ENCODE data around the gene CDA. TPM values are rescaled to one million over a fixed set of nuclear protein-coding genes. Genes with fewer than 3 reads are reported as not detected.
"Not testable (repeated sequence)": the region's sequence is repeated elsewhere in the genome, so short reads cannot be mapped to it uniquely, and the experiment has no call there.

CDA gene
- total RNA-seq, 1 donor, result 7.5 TPM

DNA sequence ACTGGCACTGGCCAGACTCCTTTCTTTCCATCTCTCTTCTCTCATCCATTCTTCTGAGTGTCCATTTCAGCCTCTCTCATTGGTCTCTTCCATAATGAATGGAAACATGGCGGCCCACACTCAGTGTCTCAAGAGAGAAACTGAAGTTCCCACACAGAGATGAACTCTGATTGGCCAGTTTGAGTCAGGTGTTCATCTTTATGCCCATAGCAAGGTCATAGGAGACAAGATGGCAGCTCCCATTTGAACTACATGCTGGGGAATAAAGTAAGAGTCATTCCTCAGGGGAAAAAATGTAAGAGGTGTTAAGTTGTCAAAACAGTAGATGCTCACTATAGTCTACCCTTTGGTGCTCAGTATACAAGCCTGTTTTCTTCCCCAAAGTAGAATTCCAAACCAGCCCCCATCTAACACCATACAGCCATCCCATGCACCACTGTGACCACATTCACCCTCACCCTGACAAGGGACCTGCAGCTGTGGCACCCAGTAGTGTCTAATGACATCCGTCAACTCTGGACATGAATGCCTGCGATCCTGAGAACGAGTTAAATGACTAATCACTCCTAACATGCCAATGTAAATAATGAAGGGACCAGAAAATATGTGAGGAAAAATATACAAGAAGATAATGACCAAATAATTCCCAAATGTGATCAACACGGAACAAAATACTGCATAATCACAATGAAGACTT is 12.4 kb downstream of the CDA start:
- Histone ChIP-seq H3K4me1 (ENCODE audit: insufficient read depth, low read length) (peaks cover 55% of the 10 kb centered on the region), H3K27me3 (ENCODE audit: insufficient read depth, low read length) (no peaks in the 10 kb centered on the region), H3K4me3 (ENCODE audit: low read length) (no peak overlapping the region), H3K9me3 (ENCODE audit: low read depth, low read length) (no peaks in the 10 kb centered on the region)

DNA sequence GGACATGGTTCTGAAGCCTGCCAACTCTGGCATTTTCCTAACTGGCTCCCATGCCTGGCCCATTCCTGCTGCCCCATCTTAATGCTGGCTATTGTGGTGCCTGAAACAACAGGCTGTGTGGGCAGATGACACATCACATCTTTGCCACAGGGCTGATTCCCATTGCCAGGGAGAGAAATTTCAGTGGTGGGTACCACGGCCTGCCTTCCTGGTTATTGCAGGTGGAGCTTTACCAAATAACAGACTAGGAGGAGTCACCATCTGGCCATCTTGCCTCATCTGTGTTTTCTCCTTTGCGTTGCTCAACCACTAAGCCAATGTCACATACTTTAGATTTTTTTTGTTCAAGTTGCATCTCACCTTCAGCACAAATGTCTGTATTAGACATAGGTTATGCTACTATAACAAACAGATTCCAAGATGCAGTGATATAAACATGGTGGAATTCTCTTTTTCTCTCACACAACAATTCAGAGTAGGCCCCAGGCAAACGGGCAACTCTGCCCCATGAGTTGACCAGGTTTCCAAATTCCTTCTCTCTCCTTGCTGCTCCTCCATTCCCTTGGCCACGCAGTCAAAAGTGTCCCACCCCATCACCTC is 14.1 kb downstream of the CDA start:
- H3K27me3 ChIP-seq (ENCODE audit: insufficient read depth, low read length), result no peaks in the 10 kb centered on the region
- H3K4me3 ChIP-seq (ENCODE audit: low read length), result no peak overlapping the region
- H3K4me1 ChIP-seq (ENCODE audit: insufficient read depth, low read length), result peaks cover 43% of the 10 kb centered on the region
- H3K9me3 ChIP-seq (ENCODE audit: low read depth, low read length), result no peaks in the 10 kb centered on the region

DNA sequence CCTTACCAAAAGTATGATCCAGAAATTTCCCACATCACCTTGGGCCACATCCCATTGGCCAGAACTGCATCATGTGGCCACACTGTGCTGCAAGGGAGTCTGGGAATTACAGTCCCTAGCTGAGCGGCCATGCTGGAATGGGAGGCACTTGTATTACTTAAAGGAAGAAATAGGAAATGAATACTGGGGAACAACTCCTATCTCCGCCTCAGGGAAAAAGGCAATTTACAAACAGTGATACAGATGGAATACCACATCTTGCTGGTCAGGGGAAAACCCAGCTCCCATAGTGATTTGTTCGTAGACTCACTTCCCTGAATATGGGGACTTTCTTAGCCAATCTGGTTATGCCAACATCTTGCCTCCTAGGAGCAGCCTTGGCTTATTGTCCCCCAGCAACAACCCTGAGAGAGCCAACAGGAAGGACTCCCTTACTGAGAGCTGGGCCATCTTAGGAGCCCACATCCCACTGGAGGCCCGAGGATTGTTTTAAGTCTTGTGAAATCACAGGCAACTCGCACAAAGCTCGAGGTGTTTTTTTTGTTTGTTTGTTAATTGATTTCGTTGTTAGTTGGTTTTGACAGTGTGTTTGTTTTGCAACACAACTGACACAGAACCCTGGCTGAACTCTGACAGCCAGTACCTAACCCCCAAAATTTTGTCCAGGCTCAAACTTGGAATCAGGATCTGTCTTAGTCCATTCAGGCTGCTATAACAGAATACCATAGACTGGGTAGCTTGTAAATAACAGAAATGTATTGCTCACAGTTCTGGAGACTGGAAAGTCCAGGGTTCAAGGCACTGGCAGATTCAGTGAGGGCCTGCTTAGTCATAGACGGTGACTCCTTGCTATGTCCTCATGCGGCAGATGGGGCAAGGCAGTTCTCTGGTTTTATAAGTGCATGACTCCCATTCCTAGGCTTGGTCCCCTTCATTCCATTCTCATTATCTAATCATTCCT is 14.9 kb downstream of the CDA start:
- Histone ChIP-seq H3K4me3 (ENCODE audit: low read length) (no peak overlapping the region), H3K27me3 (ENCODE audit: insufficient read depth, low read length) (no peaks in the 10 kb centered on the region), H3K9me3 (ENCODE audit: low read depth, low read length) (no peaks in the 10 kb centered on the region), H3K4me1 (ENCODE audit: insufficient read depth, low read length) (peaks cover 36% of the 10 kb centered on the region)

DNA sequence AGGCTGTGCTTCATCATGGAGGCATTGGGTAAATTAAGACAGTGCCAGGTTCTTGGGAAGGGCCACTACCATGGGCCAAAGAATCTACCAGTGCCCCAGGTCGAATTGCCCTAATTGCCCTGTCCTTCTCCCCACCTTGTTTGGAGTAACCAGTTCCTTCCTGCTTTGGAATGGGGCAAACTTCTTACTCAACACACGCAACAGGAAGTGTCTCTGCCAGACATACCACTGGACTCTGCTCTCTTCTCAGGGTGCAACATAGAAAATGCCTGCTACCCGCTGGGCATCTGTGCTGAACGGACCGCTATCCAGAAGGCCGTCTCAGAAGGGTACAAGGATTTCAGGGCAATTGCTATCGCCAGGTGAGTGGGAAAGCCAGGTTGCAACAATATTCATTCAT is 15.8 kb downstream of the CDA start:
- H3K9me3 ChIP-seq (ENCODE audit: low read depth, low read length), result no peaks in the 10 kb centered on the region
- H3K4me1 ChIP-seq (ENCODE audit: insufficient read depth, low read length), result peaks cover 32% of the 10 kb centered on the region
- no peak overlapping the region for H3K4me3 ChIP-seq (ENCODE audit: low read length)
- no peaks in the 10 kb centered on the region for H3K27me3 ChIP-seq (ENCODE audit: insufficient read depth, low read length)

GRCh38 chr1:20606801-20607570 is 18.1 kb downstream of the CDA start:
- not testable (repeated sequence) for H3K9me3 ChIP-seq (ENCODE audit: low read depth, low read length); H3K27me3 ChIP-seq (ENCODE audit: insufficient read depth, low read length); H3K4me3 ChIP-seq (ENCODE audit: low read length)
- peaks cover 32% of the 10 kb centered on the region for H3K4me1 ChIP-seq (ENCODE audit: insufficient read depth, low read length)

GRCh38 chr1:20609541-20609940 is 20.6 kb downstream of the CDA start:
- Histone ChIP-seq H3K4me1 (ENCODE audit: insufficient read depth, low read length) (peaks cover 12% of the 10 kb centered on the region), H3K4me3 (ENCODE audit: low read length) (no peak overlapping the region), H3K9me3 (ENCODE audit: low read depth, low read length) (no peaks in the 10 kb centered on the region), H3K27me3 (ENCODE audit: insufficient read depth, low read length) (no peaks in the 10 kb centered on the region)

GRCh38 chr1:20610970-20611369 is 22.1 kb downstream of the CDA start:
- no peaks in the 10 kb centered on the region for H3K27me3 ChIP-seq (ENCODE audit: insufficient read depth, low read length)
- H3K9me3 ChIP-seq (ENCODE audit: low read depth, low read length), result no peaks in the 10 kb centered on the region
- peaks cover 5% of the 10 kb centered on the region for H3K4me1 ChIP-seq (ENCODE audit: insufficient read depth, low read length)
- H3K4me3 ChIP-seq (ENCODE audit: low read length), result no peak overlapping the region

DNA sequence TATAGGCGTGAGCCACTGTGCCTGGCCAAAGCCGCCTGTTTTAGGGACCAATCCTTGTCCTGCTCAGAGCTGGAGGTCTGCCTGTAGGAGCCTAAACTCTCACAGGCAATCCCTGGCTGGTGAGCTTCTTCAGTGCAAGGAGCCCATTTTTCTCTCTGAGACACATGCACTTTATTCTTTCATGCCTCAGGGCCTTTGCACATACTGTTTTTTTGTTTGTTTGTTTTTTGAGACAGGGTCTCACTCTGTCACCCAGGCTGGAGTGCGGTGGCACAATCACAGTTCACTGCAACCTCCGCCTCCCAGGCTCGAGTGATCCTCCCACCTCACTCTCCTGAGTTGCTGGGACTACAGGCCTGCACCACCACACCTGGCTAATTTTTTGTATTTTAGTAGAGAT is 22.8 kb downstream of the CDA start:
- Histone ChIP-seq H3K27me3 (ENCODE audit: insufficient read depth, low read length) (no peaks in the 10 kb centered on the region), H3K4me1 (ENCODE audit: insufficient read depth, low read length) (peaks cover 5% of the 10 kb centered on the region), H3K9me3 (ENCODE audit: low read depth, low read length) (no peaks in the 10 kb centered on the region), H3K4me3 (ENCODE audit: low read length) (no peak overlapping the region)

DNA sequence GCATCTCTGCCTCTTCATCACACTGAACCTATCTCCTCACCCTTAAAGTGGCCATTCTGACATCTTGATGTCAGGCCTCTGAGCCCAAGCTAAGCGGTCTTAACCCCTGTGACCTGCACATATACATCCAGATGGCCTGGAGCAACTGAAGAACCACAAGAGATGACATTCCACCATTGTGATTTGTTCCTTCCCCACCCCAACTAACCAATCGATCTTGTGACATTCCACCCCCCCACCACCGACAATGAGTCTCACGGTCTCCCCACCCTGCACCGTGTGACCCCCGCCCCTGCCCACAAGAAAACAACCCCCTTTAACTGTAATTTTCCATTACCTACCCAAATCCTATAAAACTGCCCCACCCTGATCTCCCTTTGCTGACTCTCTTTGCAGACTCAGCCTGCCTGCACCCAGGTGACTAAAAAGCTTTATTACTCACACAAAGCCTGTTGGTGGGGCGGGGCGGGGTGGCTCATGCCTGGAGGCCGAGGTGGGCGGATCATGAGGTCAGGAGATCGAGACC is 23.4 kb downstream of the CDA start:
- H3K4me3 ChIP-seq (ENCODE audit: low read length), result no peak overlapping the region
- H3K9me3 ChIP-seq (ENCODE audit: low read depth, low read length), result no peaks in the 10 kb centered on the region
- H3K4me1 ChIP-seq (ENCODE audit: insufficient read depth, low read length), result peaks cover 5% of the 10 kb centered on the region
- no peaks in the 10 kb centered on the region for H3K27me3 ChIP-seq (ENCODE audit: insufficient read depth, low read length)

DNA sequence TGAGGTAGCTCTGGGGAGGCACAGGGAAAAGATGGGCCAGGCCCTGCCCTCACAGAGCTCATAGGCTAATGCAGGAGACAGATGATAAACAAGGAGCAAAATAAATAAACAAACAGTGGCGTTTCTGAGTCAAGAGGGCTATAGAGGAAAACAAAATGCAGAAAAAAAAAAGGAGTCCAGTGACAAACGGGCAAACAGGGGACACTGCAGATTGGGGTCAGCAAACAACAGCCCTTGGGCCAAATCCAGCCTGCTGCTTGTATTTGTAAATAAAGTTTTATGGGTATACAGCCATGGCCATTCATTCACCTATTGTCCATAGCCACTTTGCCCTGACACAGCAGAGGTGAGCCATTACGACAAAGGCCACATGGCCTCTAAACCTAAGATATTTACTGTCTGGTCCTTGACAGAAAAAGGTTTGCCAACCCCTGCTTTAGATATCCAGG is 25.3 kb downstream of the CDA start:
- H3K27me3 ChIP-seq (ENCODE audit: insufficient read depth, low read length), result no peaks in the 10 kb centered on the region
- no peaks in the 10 kb centered on the region for H3K4me1 ChIP-seq (ENCODE audit: insufficient read depth, low read length)
- H3K9me3 ChIP-seq (ENCODE audit: low read depth, low read length), result no peaks in the 10 kb centered on the region
- H3K4me3 ChIP-seq (ENCODE audit: low read length), result no peak overlapping the region

GRCh38 chr1:20615946-20616846 is 27.3 kb downstream of the CDA start:
- Histone ChIP-seq H3K4me3 (ENCODE audit: low read length) (no peak overlapping the region), H3K27me3 (ENCODE audit: insufficient read depth, low read length) (no peaks in the 10 kb centered on the region), H3K4me1 (ENCODE audit: insufficient read depth, low read length) (no peaks in the 10 kb centered on the region), H3K9me3 (ENCODE audit: low read depth, low read length) (no peaks in the 10 kb centered on the region)

DNA sequence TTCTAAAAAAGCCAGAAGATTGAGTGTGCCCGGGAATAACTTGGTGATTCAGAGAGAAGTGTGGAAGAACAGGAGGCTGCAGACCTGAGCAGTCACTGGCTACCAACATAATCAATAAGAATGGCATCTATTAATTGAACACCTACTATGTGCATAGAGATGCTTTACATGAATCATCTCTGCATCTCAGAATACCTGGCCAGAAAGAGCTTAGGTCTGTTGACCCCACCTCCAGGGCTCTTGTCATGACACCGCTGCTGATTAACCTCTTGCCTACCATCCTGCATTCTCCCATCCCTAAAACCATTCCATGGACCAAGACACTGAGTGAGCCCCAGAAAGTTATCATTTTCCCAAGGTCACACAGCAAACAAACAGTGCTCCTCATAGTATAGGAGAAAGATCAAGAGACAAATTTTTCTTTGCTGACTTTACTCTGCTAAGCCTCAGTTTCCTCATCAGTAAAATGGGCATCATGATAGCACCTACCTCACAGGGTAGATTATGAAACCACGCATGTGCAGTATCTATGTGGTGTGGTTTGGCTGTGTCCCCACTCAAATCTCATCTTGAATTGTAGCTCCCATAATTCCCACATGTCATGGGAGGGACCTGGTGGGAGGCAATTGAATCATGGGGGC is 28.1 kb downstream of the CDA start:
- no peaks in the 10 kb centered on the region for H3K9me3 ChIP-seq (ENCODE audit: low read depth, low read length)
- no peaks in the 10 kb centered on the region for H3K4me1 ChIP-seq (ENCODE audit: insufficient read depth, low read length)
- H3K4me3 ChIP-seq (ENCODE audit: low read length), result no peak overlapping the region
- no peaks in the 10 kb centered on the region for H3K27me3 ChIP-seq (ENCODE audit: insufficient read depth, low read length)

DNA sequence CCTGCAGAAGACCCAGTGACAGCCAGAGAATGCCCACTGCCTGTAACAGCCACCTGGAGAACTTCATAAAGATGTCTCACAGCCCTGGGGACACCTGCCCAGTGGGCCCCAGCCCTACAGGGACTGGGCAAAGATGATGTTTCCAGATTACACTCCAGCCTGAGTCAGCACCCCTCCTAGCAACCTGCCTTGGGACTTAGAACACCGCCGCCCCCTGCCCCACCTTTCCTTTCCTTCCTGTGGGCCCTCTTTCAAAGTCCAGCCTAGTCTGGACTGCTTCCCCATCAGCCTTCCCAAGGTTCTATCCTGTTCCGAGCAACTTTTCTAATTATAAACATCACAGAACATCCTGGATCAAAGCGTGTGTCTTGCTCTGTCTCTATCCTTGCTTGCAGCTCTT is 29.7 kb downstream of the CDA start:
- H3K9me3 ChIP-seq (ENCODE audit: low read depth, low read length), result no peaks in the 10 kb centered on the region
- H3K4me3 ChIP-seq (ENCODE audit: low read length), result no peak overlapping the region
- H3K4me1 ChIP-seq (ENCODE audit: insufficient read depth, low read length), result no peaks in the 10 kb centered on the region
- no peaks in the 10 kb centered on the region for H3K27me3 ChIP-seq (ENCODE audit: insufficient read depth, low read length)
